K562 (cell line): Measurements from ENCODE around the gene CD164L2. TPM values are rescaled to one million over a fixed set of nuclear protein-coding genes. Genes with fewer than 3 reads are reported as not detected.
A peak's percentile ranks its signal among the peaks of the same experiment; 100 is the strongest.

Experiments used
- ATAC-seq: fragments of 200-7000 bp; cut with Tn5 transposase; 3 replicates; pipeline ENCODE4 v1.9.1; 2020; ENCODE audit warnings: moderate library complexity
- BruUV-seq: library from RNA; stranded (reverse); fragments of 400-500 nt; replicated peaks from 2 replicates; lab custom pipeline; 2021; lab: Mats Ljungman, UMichigan
- CTCF ChIA-PET: fragments of 300-600 bp; formaldehyde crosslinking; extraction: SDS; loops from one replicate; lab custom pipeline; 2021; ENCODE audit warnings: low intra/inter-chr PET ratio; lab: Yijun Ruan, JAX
- POLR2A ChIA-PET: fragments of 300-600, 350-650 bp; sonication (Branson Sonifier 250); formaldehyde crosslinking; extraction: SDS; loops from one replicate; lab custom pipeline; 2021; ENCODE audit warnings: antibody characterized with exemption, inconsistent platforms; lab: Yijun Ruan, JAX
- DNase-seq, 4 experiments: peaks; one replicate each; pipeline versions ENCODE4 v3.0.0 to v3.0.0-alpha.2; 2011 to 2018; ENCODE audit warnings: low spot score in 3 of 4, mixed read lengths in 3 of 4; ENCODE audit errors: extremely low read depth in 1 of 4
- FAIRE-seq: peaks from 2 replicates; lab custom pipeline; 2011; peaks lifted over from hg19 to GRCh38; lab: Jason Lieb, UNC
- H2AFZ ChIP-seq: 2 replicates; pipeline ENCODE4 v1.6.0; 2011; ENCODE audit warnings: low read depth, low read length, control low read depth, inconsistent platforms
- H3K27ac ChIP-seq: fragments of 200-600 bp; 3 replicates; pipeline ENCODE4 v1.8.0; 2011; ENCODE audit warnings: low read depth, mild to moderate bottlenecking, control low read depth, inconsistent platforms, low read length, moderate library complexity, mixed read lengths; ENCODE audit errors: extremely low read depth
- H3K27me3 ChIP-seq, 2 experiments: fragments of 300-600 bp in 1 of 2; 2 replicates in 1 of 2; 3 replicates in 1 of 2; pipeline versions ENCODE4 v1.6.0 to v1.8.0; 2011; ENCODE audit warnings: inconsistent platforms in 2 of 2, low read length in 2 of 2, mild to moderate bottlenecking in 1 of 2, mixed read lengths in 1 of 2, moderate library complexity in 1 of 2; ENCODE audit not compliant: control insufficient read depth in 2 of 2, insufficient read depth in 2 of 2
- H3K36me3 ChIP-seq: fragments of 300-600 bp; 3 replicates; pipeline ENCODE4 v1.8.0; 2011; ENCODE audit warnings: mild to moderate bottlenecking, low read length, inconsistent platforms; ENCODE audit not compliant: control insufficient read depth, insufficient read depth
- H3K4me1 ChIP-seq, 2 experiments: fragments of 200-600 bp in 1 of 2; replicated peaks in 1 of 2; 2 replicates in 1 of 2; 3 replicates in 1 of 2; pipeline versions ENCODE4 v1.5.1 to v1.8.0; 2011; ENCODE audit warnings: inconsistent platforms in 2 of 2, low read length in 2 of 2, mild to moderate bottlenecking in 1 of 2, mixed read lengths in 1 of 2, moderate library complexity in 1 of 2; ENCODE audit not compliant: control insufficient read depth in 2 of 2, insufficient read depth in 2 of 2
- H3K4me2 ChIP-seq: 2 replicates; pipeline ENCODE4 v1.6.1; 2011; ENCODE audit warnings: low read length, control low read depth, inconsistent platforms, mixed read lengths; ENCODE audit not compliant: insufficient read depth
- H3K4me3 ChIP-seq: fragments of 200-600 bp; sonication (generic), shearing (Covaris generic); 2 replicates; pipeline ENCODE4 v1.5.1; 2016; ENCODE audit warnings: control low read depth, inconsistent platforms
- H3K79me2 ChIP-seq: fragments of 200-600 bp; 3 replicates; pipeline ENCODE4 v1.8.0; 2011; ENCODE audit warnings: low read length, inconsistent platforms; ENCODE audit not compliant: control insufficient read depth, insufficient read depth
- H3K9ac ChIP-seq, 2 experiments: 2 replicates each; pipeline versions ENCODE4 v1.6.0 to v1.6.1; 2011; ENCODE audit warnings: low read depth in 2 of 2, low read length in 2 of 2, control low read depth in 1 of 2, inconsistent platforms in 1 of 2, mild to moderate bottlenecking in 1 of 2, mixed read lengths in 1 of 2; ENCODE audit not compliant: insufficient read depth in 1 of 2
- H3K9me1 ChIP-seq: one replicate; pipeline ENCODE4 v1.6.0; 2011; ENCODE audit warnings: inconsistent platforms, mild to moderate bottlenecking, low read length, moderate library complexity; ENCODE audit not compliant: control insufficient read depth, insufficient read depth
- H3K9me3 ChIP-seq: replicated peaks from 2 replicates; pipeline ENCODE4 v1.5.1; 2011; ENCODE audit warnings: low read depth, low read length, inconsistent platforms; ENCODE audit not compliant: control insufficient read depth, insufficient read depth
- H4K20me1 ChIP-seq: replicated peaks from 2 replicates; pipeline ENCODE4 v1.6.1; 2011; ENCODE audit warnings: low read length, inconsistent platforms, mixed read lengths; ENCODE audit not compliant: control insufficient read depth, insufficient read depth
- EGR1 ChIP-seq: fragments of 450-650 bp; conservative IDR thresholded peaks from 2 replicates; pipeline ENCODE4 v1.6.1; 2017; ENCODE audit warnings: mild to moderate bottlenecking
- GABPA ChIP-seq: fragments of 200-800 bp; sonication (Bioruptor generic); conservative IDR thresholded peaks from 2 replicates; pipeline ENCODE4 v1.6.1; 2016; ENCODE audit warnings: low read depth, missing genetic modification characterization, missing compliant biosample characterization
- KLF6 ChIP-seq: fragments of 250-450 bp; sonication (Bioruptor Pico); IDR thresholded peaks from 2 replicates; pipeline ENCODE4 v1.4.0; 2020; ENCODE audit warnings: mild to moderate bottlenecking, moderate library complexity, borderline replicate concordance
- MAZ ChIP-seq, 2 experiments: fragments of 450-650 bp in 1 of 2; sonication (generic) in 1 of 2; formaldehyde crosslinking; IDR thresholded peaks in 1 of 2; conservative IDR thresholded peaks in 1 of 2; 2 replicates each; pipeline versions ENCODE4 v1.4.0 to v1.5.0; 2020; ENCODE audit warnings: mild to moderate bottlenecking in 1 of 2, missing genetic modification reagents in 1 of 2
- NR2C1 ChIP-seq, 2 experiments: fragments of 450-650 bp; IDR thresholded peaks; 2 replicates each; pipeline ENCODE4 v1.6.1; 2017; ENCODE audit warnings: mild to moderate bottlenecking in 2 of 2, antibody characterized with exemption in 1 of 2, inconsistent platforms in 1 of 2, missing compliant biosample characterization in 1 of 2, missing genetic modification characterization in 1 of 2
- SMAD3 ChIP-seq: fragments of 450-650 bp; formaldehyde crosslinking; conservative IDR thresholded peaks from 2 replicates; pipeline ENCODE4 v1.4.0; 2020; ENCODE audit warnings: mild to moderate bottlenecking
- SMAD4 ChIP-seq: fragments of 250-450 bp; sonication (Bioruptor Pico); conservative IDR thresholded peaks from 2 replicates; pipeline ENCODE4 v1.8.0; 2021; ENCODE audit warnings: inconsistent platforms, mild to moderate bottlenecking, moderate library complexity
- ZNF395 ChIP-seq: fragments of 200-800 bp; sonication (Bioruptor generic); IDR thresholded peaks from 2 replicates; pipeline ENCODE4 v1.6.1; 2017; ENCODE audit warnings: missing genetic modification characterization, missing compliant biosample characterization
- ZNF644 ChIP-seq: fragments of 200-800 bp; sonication (Bioruptor generic); IDR thresholded peaks from 2 replicates; pipeline ENCODE4 v1.6.1; 2016; ENCODE audit warnings: low read depth, missing genetic modification characterization, missing compliant biosample characterization
- WGBS: fragments of 100-300 bp; shearing (Covaris generic); methylation state at CpG from one replicate; pipeline ENCODE4 v1.1.6; 2016; ENCODE audit warnings: low coverage, mixed read lengths; ENCODE audit not compliant: insufficient coverage; ENCODE audit errors: missing lambda C conversion rate; 5-methylcytosine and 5-hydroxymethylcytosine counted together
- in situ Hi-C: fragments of 300-500 bp; cut with MboI; formaldehyde crosslinking; loops from 4 replicates; pipeline ENCODE4 v1.15.0; 2018; ENCODE audit warnings: inconsistent platforms, mixed read lengths
- intact Hi-C: fragments of 100-400 bp; cut with micrococcal nuclease; formaldehyde crosslinking; loops from 2 replicates; pipeline ENCODE4 v1.14.2; 2022
- polyA plus RNA-seq, 8 experiments: library from polyadenylated mRNA; depleted of rRNA in 4 of 8; stranded (reverse) in 5 of 8; unstranded in 3 of 8; fragments of >200 nt; fragmentation: Nextera tagmentation in 2 of 8; fragmentation: Illumina TruSeq in 1 of 8; extraction: Ambion mirVana in 2 of 8; extraction: Trizol in 1 of 8; gene quantifications; 2 replicates each; pipeline versions ENCODE4 v1.2.1 to v1.2.3, GENCODE V29; 2011 to 2014; ENCODE audit warnings: inconsistent platforms in 1 of 8, missing spikeins in 1 of 8
- total RNA-seq, 7 experiments: library from RNA; depleted of rRNA in 6 of 7; stranded (reverse); fragments of >200 nt in 6 of 7; fragmentation: Illumina TruSeq in 2 of 7; extraction: Trizol in 2 of 7; gene quantifications; 2 replicates each; pipeline versions ENCODE4 v1.2.1 to v1.2.3, GENCODE V29; 2011 to 2021; ENCODE audit warnings: low replicate concordance in 1 of 7

CD164L2 gene
- total and polyA plus RNA-seq, 9 of the 15 experiments (the other 6 are each of a cell fraction or from before 2014, with no cell fraction given) = 0.08 to 0.92 (median 0.38) TPM; not detected in 1

- intact Hi-C loops (loop anchor here (1.0 to 5.0 kb wide), 2 partner anchors 59 to 101 kb away; no protein-coding TSS in a partner anchor), in situ Hi-C loops (loop anchor here (10.0 kb wide), 1 partner anchor 177 kb away; the partner anchor contains the start of gene AHDC1)
- Histone ChIP-seq H3K27me3 (no peaks in the 10 kb centered on the region), H4K20me1 (peaks cover 5% of the 10 kb centered on the region; the same call in 1 of the 2 replicates), H3K4me1 (peaks cover 20 to 52% of the 10 kb centered on the region in 2 experiments), H3K79me2 (peaks cover 86% of the 10 kb centered on the region), H3K27ac (peak overlapping the region; percentile 81), H3K9me3 (no peaks in the 10 kb centered on the region), H3K9ac (peak overlapping the region; percentile 33 to 42; a peak in 3 of 4 replicates), H3K36me3 (peaks cover 48% of the 10 kb centered on the region), H3K4me3 (no peak overlapping the region), H2AFZ (peak overlapping the region; percentile 26; the same call in 1 of the 2 replicates), H3K9me1 (peaks cover 9% of the 10 kb centered on the region), H3K4me2 (peak overlapping the region; percentile 71)
- DNase-seq = no peak
- no TSS peak for BruUV-seq
- ChIA-PET CTCF (interaction anchor here (0.6 kb wide), 1 partner anchor 35 kb away, joined by 4 read pairs; the partner anchor contains the start of gene GPR3), POLR2A (interaction anchor here (0.5 to 3.4 kb wide), 9 partner anchors 10 to 210 kb away, joined by 3 to 17 read pairs (median 4); partner anchors contain the start of gene AHDC1)
- TF ChIP-seq KLF6 (CRISPR knock-in tag) (0 out of 2 replicates have a peak, but pooled peaks have one; percentile 18), ZNF395 (0 out of 2 replicates have a peak, but pooled peaks have one; percentile 2), EGR1 (no peak), GABPA (no peak), MAZ (CRISPR knock-in tag; conservative IDR thresholded peaks at IDR 0.05 in 1 of 2, IDR thresholded peaks at IDR 0.05 in 1 of 2) (0 out of 4 replicates have a peak, but pooled peaks of 1 of the 2 experiments have one; percentile 32), NR2C1 (IDR thresholded peaks at IDR 0.05) (no peak), NR2C1 (tag; IDR thresholded peaks at IDR 0.05) (no peak), ZNF644 (tag) (no peak), SMAD3 (0 out of 2 replicates have a peak, but pooled peaks have one; percentile 18), SMAD4 (CRISPR knock-in tag) (no peak)
- no peak for FAIRE-seq
- WGBS = 50% methylated on average over 2 of the region's 2 CpGs
- peak; percentile 14 for ATAC-seq
Observed at GRCh38 chr1:27427816-27428315, 44.7 kb upstream of the CD164L2 start.
